HepG2 (cell line): ENCODE results near the gene CHCHD1. TPM values are rescaled to one million over a fixed set of nuclear protein-coding genes. Genes with fewer than 3 reads are reported as not detected.

Source experiments
- BCLAF1 ChIP-seq: fragments of 450-650 bp; IDR thresholded peaks from 2 replicates; pipeline ENCODE4 v1.6.1; 2017; ENCODE audit warnings: mild to moderate bottlenecking
- DMAP1 ChIP-seq: IDR thresholded peaks from 2 replicates; pipeline ENCODE4 v1.6.1; 2016
- KLF6 ChIP-seq: IDR thresholded peaks from 2 replicates; pipeline ENCODE4 v1.8.0; 2016; ENCODE audit warnings: missing biosample characterization, missing genetic modification reagents
- KLF9 ChIP-seq: IDR thresholded peaks from 2 replicates; pipeline ENCODE4 v1.6.1; 2016; ENCODE audit warnings: low read depth
- MBD4 ChIP-seq: IDR thresholded peaks from 2 replicates; pipeline ENCODE4 v1.6.1; 2012; ENCODE audit warnings: low read length, inconsistent platforms, borderline replicate concordance
- U2AF1 ChIP-seq: fragments of 200-400 bp; formaldehyde crosslinking; optimal IDR thresholded peaks from 2 replicates; pipeline ENCODE3; 2017; ENCODE audit warnings: mild to moderate bottlenecking, low read depth, low read length
- ZBTB10 ChIP-seq: sonication (generic); formaldehyde crosslinking; IDR thresholded peaks from 2 replicates; pipeline ENCODE4 v1.4.0; 2020; ENCODE audit warnings: missing genetic modification reagents, borderline replicate concordance
- ZBTB7A ChIP-seq: sonication (generic); formaldehyde crosslinking; IDR thresholded peaks from 2 replicates; pipeline ENCODE4 v1.8.0; 2022; ENCODE audit warnings: mild to moderate bottlenecking, missing genetic modification reagents
- ZC3H4 ChIP-seq: sonication (generic); formaldehyde crosslinking; IDR thresholded peaks from 2 replicates; pipeline ENCODE4 v1.4.0; 2020; ENCODE audit warnings: missing genetic modification reagents, borderline replicate concordance
- ZNF205 ChIP-seq: IDR thresholded peaks from 2 replicates; pipeline ENCODE4 v1.6.1; 2018; ENCODE audit warnings: missing biosample characterization, missing genetic modification reagents
- ZNF224 ChIP-seq: sonication (generic); formaldehyde crosslinking; IDR thresholded peaks from 2 replicates; pipeline ENCODE4 v1.5.0; 2020; ENCODE audit warnings: mild to moderate bottlenecking, missing genetic modification reagents
- ZNF274 ChIP-seq: sonication (generic); formaldehyde crosslinking; IDR thresholded peaks from 2 replicates; pipeline ENCODE4 v1.5.1; 2020; ENCODE audit warnings: mild to moderate bottlenecking, missing genetic modification reagents
- ZNF414 ChIP-seq: sonication (generic); formaldehyde crosslinking; IDR thresholded peaks from 2 replicates; pipeline ENCODE4 v1.5.0; 2020; ENCODE audit warnings: missing genetic modification reagents
- ZNF737 ChIP-seq: sonication (generic); formaldehyde crosslinking; IDR thresholded peaks from 2 replicates; pipeline ENCODE4 v1.5.0; 2020; ENCODE audit warnings: missing genetic modification reagents, mild to moderate bottlenecking, borderline replicate concordance
- ZNF841 ChIP-seq: sonication (generic); formaldehyde crosslinking; IDR thresholded peaks from 2 replicates; pipeline ENCODE4 v1.8.1; 2023; ENCODE audit warnings: missing genetic modification reagents, borderline replicate concordance
- ZSCAN21 ChIP-seq: sonication (generic); formaldehyde crosslinking; IDR thresholded peaks from 2 replicates; pipeline ENCODE4 v1.8.0; 2022; ENCODE audit warnings: mild to moderate bottlenecking, missing genetic modification reagents, moderate library complexity, borderline replicate concordance
- polyA plus RNA-seq, 8 experiments: library from polyadenylated mRNA; depleted of rRNA in 3 of 8; stranded (reverse) in 7 of 8; unstranded in 1 of 8; fragments of >200 nt; fragmentation: Illumina TruSeq in 4 of 8; extraction: Trizol in 4 of 8; gene quantifications; 2 replicates each; pipeline versions ENCODE4 v1.2.1 to v1.2.3, GENCODE V29; 2011 to 2016; ENCODE audit warnings: low read depth in 4 of 8, missing spikeins in 1 of 8, mixed read lengths in 1 of 8; ENCODE audit not compliant: insufficient read depth in 1 of 8
- total RNA-seq, 5 experiments: library from RNA; depleted of rRNA; stranded (reverse); fragments of >200 nt; fragmentation: Illumina TruSeq; extraction: Trizol; gene quantifications; 2 replicates each; pipeline ENCODE4 v1.2.3, GENCODE V29; 2016; ENCODE audit warnings: low read depth in 1 of 5
- TF ChIP-seq, protein P1 (sequence below): sonication (generic); formaldehyde crosslinking; conservative IDR thresholded peaks from 2 replicates; pipeline ENCODE4 v1.4.0; 2020; ENCODE audit warnings: mild to moderate bottlenecking, missing genetic modification reagents, moderate library complexity
- TF ChIP-seq, protein P2 (sequence below): sonication (generic); formaldehyde crosslinking; IDR thresholded peaks from 2 replicates; pipeline ENCODE4 v1.8.0; 2022; ENCODE audit warnings: missing genetic modification reagents, mild to moderate bottlenecking, borderline replicate concordance

CHCHD1 gene
- total and polyA plus RNA-seq, 2 of the 13 experiments (the other 11 are each of a cell fraction or from before 2014, with no cell fraction given), result 36.9 to 71.2 TPM

DNA sequence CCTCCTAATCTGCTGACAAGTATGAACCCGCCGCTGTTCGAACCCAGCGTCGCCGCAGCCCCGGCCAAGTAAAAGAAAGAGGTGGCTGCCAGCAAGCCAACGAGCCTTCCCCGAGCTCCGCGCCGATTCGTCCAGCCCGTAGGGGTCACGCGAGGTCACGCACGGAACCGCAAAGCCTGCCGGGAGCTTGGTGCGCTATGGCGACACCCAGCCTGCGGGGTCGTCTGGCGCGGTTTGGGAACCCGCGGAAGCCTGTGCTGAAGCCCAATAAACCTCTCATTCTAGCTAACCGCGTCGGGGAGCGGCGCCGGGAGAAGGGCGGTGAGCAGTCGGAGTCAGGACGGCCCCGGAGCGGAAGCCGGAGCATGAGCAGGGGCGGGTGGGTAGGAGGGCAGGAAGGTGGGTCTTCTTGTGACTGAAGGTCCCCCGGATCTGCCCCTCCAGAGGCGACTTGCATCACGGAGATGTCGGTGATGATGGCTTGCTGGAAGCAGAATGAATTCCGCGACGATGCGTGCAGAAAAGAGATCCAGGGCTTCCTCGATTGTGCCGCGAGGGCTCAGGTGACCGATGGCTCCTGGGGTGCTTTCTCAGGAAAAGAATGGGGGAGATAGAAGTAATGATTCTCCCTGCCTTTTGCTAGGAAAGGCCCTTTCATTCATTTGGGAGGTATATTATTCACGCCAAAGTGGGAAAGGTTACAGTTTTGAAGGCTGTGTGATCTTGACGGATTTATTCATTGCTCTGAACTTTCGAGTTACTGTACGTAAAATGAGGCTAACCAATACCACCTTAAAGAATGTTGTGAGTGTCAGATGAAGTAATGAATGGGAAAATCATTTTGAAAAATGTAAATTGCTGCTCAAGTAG, at the start of gene CHCHD1 (continued):
- TF ChIP-seq ZNF841 (CRISPR knock-in tag) (no peak), MBD4 (no peak), U2AF1 (no peak), ZNF205 (peak; percentile 32; the same call in 1 of the 2 replicates), BCLAF1 (no peak), ZNF737 (no peak), DMAP1 (CRISPR knock-in tag) (peak; percentile 92), ZNF274 (CRISPR knock-in tag) (peak; percentile 54; the same call in 1 of the 2 replicates), KLF6 (CRISPR knock-in tag) (peak; percentile 65; the same call in 1 of the 2 replicates), ZNF224 (CRISPR knock-in tag) (0 out of 2 replicates have a peak, but pooled peaks have one; percentile 59), ZC3H4 (CRISPR knock-in tag) (no peak), ZBTB7A (CRISPR knock-in tag) (peak; percentile 71), ZNF414 (CRISPR knock-in tag) (no peak; the same call in none of the 2 replicates), ZBTB10 (CRISPR knock-in tag) (no peak), ZSCAN21 (CRISPR knock-in tag) (peak; percentile 65; the same call in 1 of the 2 replicates), KLF9 (0 out of 2 replicates have a peak, but pooled peaks have one; percentile 80)
- TF ChIP-seq, protein P1, sequence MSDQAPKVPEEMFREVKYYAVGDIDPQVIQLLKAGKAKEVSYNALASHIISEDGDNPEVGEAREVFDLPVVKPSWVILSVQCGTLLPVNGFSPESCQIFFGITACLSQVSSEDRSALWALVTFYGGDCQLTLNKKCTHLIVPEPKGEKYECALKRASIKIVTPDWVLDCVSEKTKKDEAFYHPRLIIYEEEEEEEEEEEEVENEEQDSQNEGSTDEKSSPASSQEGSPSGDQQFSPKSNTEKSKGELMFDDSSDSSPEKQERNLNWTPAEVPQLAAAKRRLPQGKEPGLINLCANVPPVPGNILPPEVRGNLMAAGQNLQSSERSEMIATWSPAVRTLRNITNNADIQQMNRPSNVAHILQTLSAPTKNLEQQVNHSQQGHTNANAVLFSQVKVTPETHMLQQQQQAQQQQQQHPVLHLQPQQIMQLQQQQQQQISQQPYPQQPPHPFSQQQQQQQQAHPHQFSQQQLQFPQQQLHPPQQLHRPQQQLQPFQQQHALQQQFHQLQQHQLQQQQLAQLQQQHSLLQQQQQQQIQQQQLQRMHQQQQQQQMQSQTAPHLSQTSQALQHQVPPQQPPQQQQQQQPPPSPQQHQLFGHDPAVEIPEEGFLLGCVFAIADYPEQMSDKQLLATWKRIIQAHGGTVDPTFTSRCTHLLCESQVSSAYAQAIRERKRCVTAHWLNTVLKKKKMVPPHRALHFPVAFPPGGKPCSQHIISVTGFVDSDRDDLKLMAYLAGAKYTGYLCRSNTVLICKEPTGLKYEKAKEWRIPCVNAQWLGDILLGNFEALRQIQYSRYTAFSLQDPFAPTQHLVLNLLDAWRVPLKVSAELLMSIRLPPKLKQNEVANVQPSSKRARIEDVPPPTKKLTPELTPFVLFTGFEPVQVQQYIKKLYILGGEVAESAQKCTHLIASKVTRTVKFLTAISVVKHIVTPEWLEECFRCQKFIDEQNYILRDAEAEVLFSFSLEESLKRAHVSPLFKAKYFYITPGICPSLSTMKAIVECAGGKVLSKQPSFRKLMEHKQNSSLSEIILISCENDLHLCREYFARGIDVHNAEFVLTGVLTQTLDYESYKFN (CRISPR knock-in tag), result peak; percentile 43
- TF ChIP-seq, protein P2, sequence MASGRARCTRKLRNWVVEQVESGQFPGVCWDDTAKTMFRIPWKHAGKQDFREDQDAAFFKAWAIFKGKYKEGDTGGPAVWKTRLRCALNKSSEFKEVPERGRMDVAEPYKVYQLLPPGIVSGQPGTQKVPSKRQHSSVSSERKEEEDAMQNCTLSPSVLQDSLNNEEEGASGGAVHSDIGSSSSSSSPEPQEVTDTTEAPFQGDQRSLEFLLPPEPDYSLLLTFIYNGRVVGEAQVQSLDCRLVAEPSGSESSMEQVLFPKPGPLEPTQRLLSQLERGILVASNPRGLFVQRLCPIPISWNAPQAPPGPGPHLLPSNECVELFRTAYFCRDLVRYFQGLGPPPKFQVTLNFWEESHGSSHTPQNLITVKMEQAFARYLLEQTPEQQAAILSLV (CRISPR knock-in tag), result no peak; the same call in 1 of the 2 replicates
